CD4-positive, alpha-beta memory T cell (primary cell): Measurements from ENCODE around the gene ADCY3. TPM values are rescaled to one million over a fixed set of nuclear protein-coding genes. Genes with fewer than 3 reads are reported as not detected.
A peak's percentile ranks its signal among the peaks of the same experiment; 100 is the strongest.

Experiments used
- CTCF ChIA-PET: fragments of 350-600 bp; sonication (Branson Sonifier 250); formaldehyde crosslinking; loops from one replicate; lab custom pipeline; 2021; ENCODE audit warnings: inconsistent platforms; ENCODE audit not compliant: partially characterized antibody; lab: Charles Lee
- POLR2A ChIA-PET: fragments of 350-600 bp; sonication (Branson Sonifier 250); formaldehyde crosslinking; loops from one replicate; lab custom pipeline; 2021; ENCODE audit not compliant: partially characterized antibody; lab: Charles Lee
- DNase-seq, 5 donors: peaks; one replicate each; pipeline versions ENCODE4 v3.0.0 to v3.0.0-alpha.2; 2020 to 2022; ENCODE audit warnings: mixed read lengths in 1 of 5
- H3K27ac ChIP-seq: one replicate; pipeline ENCODE4 v1.7.0; 2013; ENCODE audit warnings: low read depth, low read length
- H3K27me3 ChIP-seq: 2 replicates; pipeline ENCODE4 v1.7.0; 2013; ENCODE audit warnings: mild to moderate bottlenecking, low read length, moderate library complexity; ENCODE audit not compliant: insufficient read depth
- H3K36me3 ChIP-seq: 2 replicates; pipeline ENCODE4 v1.7.0; 2013; ENCODE audit warnings: mild to moderate bottlenecking, low read length, moderate library complexity; ENCODE audit not compliant: insufficient read depth
- H3K4me1 ChIP-seq: 2 replicates; pipeline ENCODE4 v1.7.0; 2013; ENCODE audit warnings: mild to moderate bottlenecking, low read length, moderate library complexity; ENCODE audit not compliant: insufficient read depth
- H3K4me3 ChIP-seq, 2 donors: one replicate each; pipeline ENCODE4 v1.7.0; 2013; ENCODE audit warnings: low read length in 2 of 2, mild to moderate bottlenecking in 1 of 2
- H3K9me3 ChIP-seq, 2 donors: one replicate each; pipeline ENCODE4 v1.7.0; 2013; ENCODE audit warnings: low read length in 2 of 2, control low read depth in 1 of 2; ENCODE audit not compliant: control insufficient read depth in 1 of 2
- H3K27ac Mint-ChIP-seq, 7 donors: one replicate each; pipeline ENCODE4 v1.8.0; 2020 to 2021; ENCODE audit warnings: mixed read lengths in 7 of 7, mild to moderate bottlenecking in 6 of 7, inconsistent platforms in 3 of 7, moderate library complexity in 3 of 7
- H3K27me3 Mint-ChIP-seq, 2 donors: one replicate each; pipeline ENCODE4 v1.8.0; 2020 to 2021; ENCODE audit warnings: mixed read lengths in 2 of 2
- H3K36me3 Mint-ChIP-seq, 2 donors: one replicate each; pipeline ENCODE4 v1.8.0; 2020 to 2021; ENCODE audit warnings: mixed read lengths in 2 of 2, inconsistent platforms in 1 of 2, mild to moderate bottlenecking in 1 of 2
- H3K4me1 Mint-ChIP-seq, 4 donors: one replicate each; pipeline ENCODE4 v1.8.0; 2020 to 2021; ENCODE audit warnings: mixed read lengths in 4 of 4, mild to moderate bottlenecking in 1 of 4
- H3K4me3 Mint-ChIP-seq, 8 donors: one replicate each; pipeline ENCODE4 v1.8.0; 2020 to 2021; ENCODE audit warnings: mixed read lengths in 8 of 8, mild to moderate bottlenecking in 7 of 8, moderate library complexity in 6 of 8, inconsistent platforms in 3 of 8
- H3K9me3 Mint-ChIP-seq, 8 donors: one replicate each; pipeline ENCODE4 v1.8.0; 2020 to 2021; ENCODE audit warnings: mixed read lengths in 8 of 8, mild to moderate bottlenecking in 5 of 8, inconsistent platforms in 3 of 8, moderate library complexity in 1 of 8
- intact Hi-C: fragments of 100-400 bp; cut with micrococcal nuclease; formaldehyde crosslinking; loops from one replicate; pipeline ENCODE4 v1.15.1; 2023
- polyA plus RNA-seq, 2 donors: library from polyadenylated mRNA; unstranded; fragments of 300-500 nt; fragmentation: Illumina TruSeq; gene quantifications; one replicate each; pipeline ENCODE4 v1.2.3, GENCODE V29; 2021
- total RNA-seq, 2 experiments: library from RNA; stranded (reverse); gene quantifications; one replicate each; pipeline ENCODE4 v1.2.3, GENCODE V29; 2021

Gene ADCY3
- total and polyA plus RNA-seq, 4 experiments from 2014 or later, result 9.2 to 15.0 (median 14.8) TPM

GRCh38 chr2:24872344-24873115, 47.5 kb downstream of the ADCY3 start:
- H3K27ac Mint-ChIP-seq, result peak overlapping the region in 1 of 7 donors; percentile 68
- DNase-seq, result no peak
- Histone ChIP-seq H3K9me3 (no peaks in the 10 kb centered on the region), H3K4me3 (no peak overlapping the region), H3K27ac (no peak overlapping the region), H3K4me1 (no peaks in the 10 kb centered on the region), H3K27me3 (no peaks in the 10 kb centered on the region), H3K36me3 (no peaks in the 10 kb centered on the region)
- no peaks in the 10 kb centered on the region for H3K27me3 Mint-ChIP-seq
- ChIA-PET CTCF (no interaction called here), POLR2A (no interaction called here)
- H3K4me3 Mint-ChIP-seq, result no peak overlapping the region
- intact Hi-C loops, result no loop called here
- no peaks in the 10 kb centered on the region for H3K9me3 Mint-ChIP-seq
- H3K4me1 Mint-ChIP-seq, result peaks cover 0 to 9% (median 2%) of the 10 kb centered on the region in 4 donors
- H3K36me3 Mint-ChIP-seq, result peaks cover 11 to 15% of the 10 kb centered on the region in 2 donors

DNA sequence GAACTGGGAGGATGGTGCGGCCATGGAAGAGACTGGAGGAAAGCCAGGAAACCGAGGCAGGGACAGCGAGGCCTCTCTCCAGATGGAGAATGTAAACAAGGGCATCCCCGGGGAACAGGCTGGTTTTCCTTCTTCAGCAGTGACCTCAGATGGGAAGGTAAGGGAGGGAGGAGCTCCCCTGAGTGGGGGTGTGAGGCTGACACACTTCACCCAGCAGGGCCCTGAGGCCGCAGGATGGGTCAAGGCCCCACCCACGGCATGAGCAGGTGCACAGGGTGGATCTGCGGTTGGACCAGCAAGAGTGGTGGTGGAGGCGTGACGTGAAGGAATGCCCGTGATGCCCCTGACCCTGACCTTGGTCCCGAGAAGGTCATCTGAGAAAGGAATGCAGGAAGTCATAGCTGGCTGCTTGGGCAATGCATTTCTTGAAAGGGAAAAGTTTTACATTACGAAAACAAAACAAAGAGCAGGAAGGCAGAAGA, 48.1 kb downstream of the ADCY3 start:
- no peaks in the 10 kb centered on the region for H3K9me3 ChIP-seq
- H3K4me1 ChIP-seq, result no peaks in the 10 kb centered on the region
- ChIA-PET POLR2A (no interaction called here), CTCF (no interaction called here)
- intact Hi-C loops, result no loop called here
- no peak overlapping the region for H3K4me3 ChIP-seq
- H3K36me3 ChIP-seq, result no peaks in the 10 kb centered on the region
- Mint-ChIP-seq H3K27ac (peak overlapping the region in 1 of 7 donors; percentile 7), H3K4me1 (peaks cover 0 to 8% (median 5%) of the 10 kb centered on the region in 4 donors), H3K27me3 (no peaks in the 10 kb centered on the region), H3K36me3 (peaks cover 13 to 15% of the 10 kb centered on the region in 2 donors), H3K4me3 (no peak overlapping the region), H3K9me3 (no peaks in the 10 kb centered on the region)
- no peak for DNase-seq
- H3K27ac ChIP-seq, result no peak overlapping the region
- H3K27me3 ChIP-seq, result no peaks in the 10 kb centered on the region

- CTCF ChIA-PET, result no interaction called here
- H3K4me1 Mint-ChIP-seq, result peaks cover 0 to 7% (median 5%) of the 10 kb centered on the region in 4 donors
- no peaks in the 10 kb centered on the region for H3K27me3 ChIP-seq
- no peak overlapping the region for H3K27ac ChIP-seq
- intact Hi-C loops, result no loop called here
- no peaks in the 10 kb centered on the region for H3K4me1 ChIP-seq
- no peak overlapping the region for H3K4me3 Mint-ChIP-seq
- POLR2A ChIA-PET, result no interaction called here
- peak overlapping the region in 2 of 7 donors; percentile 9 to 84 for H3K27ac Mint-ChIP-seq
- no peaks in the 10 kb centered on the region for H3K27me3 Mint-ChIP-seq
- no peaks in the 10 kb centered on the region for H3K9me3 Mint-ChIP-seq
- H3K36me3 ChIP-seq, result no peaks in the 10 kb centered on the region
- no peak overlapping the region for H3K4me3 ChIP-seq
- DNase-seq, result no peak
- no peaks in the 10 kb centered on the region for H3K9me3 ChIP-seq
- H3K36me3 Mint-ChIP-seq, result peaks cover 15 to 16% of the 10 kb centered on the region in 2 donors
Observed at GRCh38 chr2:24870891-24871705, 48.9 kb downstream of the ADCY3 start.

GRCh38 chr2:24870440-24870839, 49.6 kb downstream of the ADCY3 start:
- Mint-ChIP-seq H3K4me1 (peaks cover 0 to 7% (median 5%) of the 10 kb centered on the region in 4 donors), H3K27me3 (no peaks in the 10 kb centered on the region), H3K9me3 (no peaks in the 10 kb centered on the region), H3K36me3 (peaks cover 17 to 21% of the 10 kb centered on the region in 2 donors), H3K27ac (peak overlapping the region in 1 of 7 donors; percentile 9), H3K4me3 (no peak overlapping the region)
- ChIA-PET CTCF (no interaction called here), POLR2A (no interaction called here)
- no peaks in the 10 kb centered on the region for H3K4me1 ChIP-seq
- H3K36me3 ChIP-seq, result no peaks in the 10 kb centered on the region
- H3K27me3 ChIP-seq, result no peaks in the 10 kb centered on the region
- no peak overlapping the region for H3K27ac ChIP-seq
- DNase-seq, result no peak
- H3K4me3 ChIP-seq, result no peak overlapping the region
- H3K9me3 ChIP-seq, result no peaks in the 10 kb centered on the region
- intact Hi-C loops, result no loop called here

- intact Hi-C loops, result no loop called here
Observed at GRCh38 chr2:24866946-24867345, 53.1 kb downstream of the ADCY3 start.

DNA sequence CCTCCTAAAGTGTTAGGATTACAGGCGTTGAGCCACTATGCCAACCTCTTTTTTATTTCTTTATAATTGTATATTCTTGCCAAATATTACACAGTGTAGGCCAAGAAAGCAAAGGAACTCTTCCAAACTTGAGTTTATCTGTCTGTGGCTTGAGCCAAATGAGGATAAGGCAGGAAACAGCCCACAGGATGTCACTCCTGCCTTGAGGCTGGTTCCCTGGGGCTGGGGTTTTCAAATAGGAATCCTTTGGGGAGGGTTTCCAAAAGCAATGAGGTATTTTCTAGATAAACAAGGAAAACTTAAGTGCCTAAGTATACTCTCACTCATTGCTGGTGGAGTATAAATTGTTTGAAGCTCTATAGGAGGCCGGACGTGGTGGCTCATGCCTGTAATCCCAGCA, 56.4 kb downstream of the ADCY3 start:
- Mint-ChIP-seq H3K4me3 (no peak overlapping the region), H3K9me3 (no peaks in the 10 kb centered on the region), H3K4me1 (peaks cover 0 to 7% (median 5%) of the 10 kb centered on the region in 4 donors), H3K27ac (no peak overlapping the region), H3K27me3 (no peaks in the 10 kb centered on the region), H3K36me3 (peaks cover 3 to 12% of the 10 kb centered on the region in 2 donors)
- H3K4me3 ChIP-seq, result no peak overlapping the region
- intact Hi-C loops, result no loop called here
- no peaks in the 10 kb centered on the region for H3K27me3 ChIP-seq
- H3K36me3 ChIP-seq, result no peaks in the 10 kb centered on the region
- H3K9me3 ChIP-seq, result no peaks in the 10 kb centered on the region
- CTCF ChIA-PET, result no interaction called here
- DNase-seq, result no peak
- no peak overlapping the region for H3K27ac ChIP-seq
- POLR2A ChIA-PET, result no interaction called here
- no peaks in the 10 kb centered on the region for H3K4me1 ChIP-seq

More at GRCh38 chr2:24866946-24867345, 53.1 kb downstream of the ADCY3 start:
- H3K4me1 ChIP-seq, result no peaks in the 10 kb centered on the region
- Mint-ChIP-seq H3K27me3 (no peaks in the 10 kb centered on the region), H3K9me3 (no peaks in the 10 kb centered on the region), H3K4me3 (no peak overlapping the region), H3K4me1 (peaks cover 0 to 7% (median 5%) of the 10 kb centered on the region in 4 donors), H3K36me3 (peaks cover 17 to 21% of the 10 kb centered on the region in 2 donors), H3K27ac (no peak overlapping the region)
- H3K9me3 ChIP-seq, result no peaks in the 10 kb centered on the region
- H3K27ac ChIP-seq, result no peak overlapping the region
- DNase-seq, result no peak
- H3K36me3 ChIP-seq, result no peaks in the 10 kb centered on the region
- H3K27me3 ChIP-seq, result no peaks in the 10 kb centered on the region
- CTCF ChIA-PET, result no interaction called here
- H3K4me3 ChIP-seq, result no peak overlapping the region
- POLR2A ChIA-PET, result no interaction called here

GRCh38 chr2:24861500-24861899, 58.5 kb downstream of the ADCY3 start:
- DNase-seq, result no peak
- Mint-ChIP-seq H3K27ac (no peak overlapping the region), H3K9me3 (no peaks in the 10 kb centered on the region), H3K4me3 (no peak overlapping the region), H3K36me3 (peaks cover 3 to 12% of the 10 kb centered on the region in 2 donors), H3K4me1 (no peaks in the 10 kb centered on the region), H3K27me3 (no peaks in the 10 kb centered on the region)
- Histone ChIP-seq H3K36me3 (no peaks in the 10 kb centered on the region), H3K9me3 (no peaks in the 10 kb centered on the region), H3K4me1 (no peaks in the 10 kb centered on the region), H3K4me3 (no peak overlapping the region), H3K27me3 (no peaks in the 10 kb centered on the region), H3K27ac (no peak overlapping the region)
- POLR2A ChIA-PET, result no interaction called here
- intact Hi-C loops, result no loop called here
- CTCF ChIA-PET, result no interaction called here
